ENCODE measurements around the gene PCDH15.

PCDH15 gene

GRCh38 chr10:54607983-54608382, 193.0 kb downstream of the PCDH15 start:
- TF ChIP-seq CTCF (IDR thresholded peaks at IDR 0.05; ENCODE audit: low read depth, low read length) = no peak
- DNase-seq = no peak
- H3K27me3 ChIP-seq (ENCODE audit: insufficient read depth, low read depth, severe bottlenecking) = no peaks in the 10 kb centered on the region

GRCh38 chr10:54594289-54594688, 206.7 kb downstream of the PCDH15 start:
- Histone ChIP-seq H3K4me3 (ENCODE audit: low read depth, low read length) (no peak overlapping the region), H3K27ac (no peak overlapping the region), H3K36me3 (no peaks in the 10 kb centered on the region), H3K9me3 (ENCODE audit: severe bottlenecking) (no peaks in the 10 kb centered on the region), H3K27me3 (ENCODE audit: insufficient read depth, low read depth, severe bottlenecking) (no peaks in the 10 kb centered on the region)
- no peak for DNase-seq
- TF ChIP-seq CTCF (IDR thresholded peaks at IDR 0.05; ENCODE audit: low read depth, low read length) = no peak

More at GRCh38 chr10:54607983-54608382, 193.0 kb downstream of the PCDH15 start:
- Histone ChIP-seq H3K36me3 (no peaks in the 10 kb centered on the region), H3K9me3 (ENCODE audit: severe bottlenecking) (no peaks in the 10 kb centered on the region), H3K4me3 (ENCODE audit: low read depth, low read length) (no peak overlapping the region), H3K27ac (no peak overlapping the region)

- H3K27me3 ChIP-seq (ENCODE audit: insufficient read depth, low read depth, severe bottlenecking) = no peaks in the 10 kb centered on the region
- no peak for TF ChIP-seq CTCF (IDR thresholded peaks at IDR 0.05; ENCODE audit: low read depth, low read length)
- no peak for DNase-seq
- no peak overlapping the region for H3K4me3 ChIP-seq (ENCODE audit: low read depth, low read length)
- no peak overlapping the region for H3K27ac ChIP-seq
- H3K36me3 ChIP-seq = no peaks in the 10 kb centered on the region
- no peaks in the 10 kb centered on the region for H3K9me3 ChIP-seq (ENCODE audit: severe bottlenecking)
Observed at GRCh38 chr10:54587971-54588370, 213.1 kb downstream of the PCDH15 start.

GRCh38 chr10:54585572-54585971, 215.5 kb downstream of the PCDH15 start:
- Histone ChIP-seq H3K27ac (no peak overlapping the region), H3K27me3 (ENCODE audit: insufficient read depth, low read depth, severe bottlenecking) (no peaks in the 10 kb centered on the region), H3K9me3 (ENCODE audit: severe bottlenecking) (no peaks in the 10 kb centered on the region), H3K4me3 (ENCODE audit: low read depth, low read length) (no peak overlapping the region), H3K36me3 (no peaks in the 10 kb centered on the region)
- no peak for TF ChIP-seq CTCF (IDR thresholded peaks at IDR 0.05; ENCODE audit: low read depth, low read length)
- DNase-seq = no peak

- H3K4me3 ChIP-seq (ENCODE audit: low read depth, low read length) = no peak overlapping the region
- no peak overlapping the region for H3K27ac ChIP-seq
- H3K9me3 ChIP-seq (ENCODE audit: severe bottlenecking) = no peaks in the 10 kb centered on the region
- DNase-seq = no peak
- TF ChIP-seq CTCF (IDR thresholded peaks at IDR 0.05; ENCODE audit: low read depth, low read length) = no peak
- H3K36me3 ChIP-seq = no peaks in the 10 kb centered on the region
- no peaks in the 10 kb centered on the region for H3K27me3 ChIP-seq (ENCODE audit: insufficient read depth, low read depth, severe bottlenecking)
Observed at GRCh38 chr10:54577682-54578081, 223.3 kb downstream of the PCDH15 start.

- Histone ChIP-seq H3K27ac (no peak overlapping the region), H3K9me3 (ENCODE audit: severe bottlenecking) (no peaks in the 10 kb centered on the region), H3K27me3 (ENCODE audit: insufficient read depth, low read depth, severe bottlenecking) (no peaks in the 10 kb centered on the region), H3K4me3 (ENCODE audit: low read depth, low read length) (no peak overlapping the region), H3K36me3 (no peaks in the 10 kb centered on the region)
- TF ChIP-seq CTCF (IDR thresholded peaks at IDR 0.05; ENCODE audit: low read depth, low read length) = no peak
- no peak for DNase-seq
Observed at GRCh38 chr10:54576541-54576940, 224.5 kb downstream of the PCDH15 start.
